ENCODE data around the gene FREM2. TPM values are rescaled to one million over a fixed set of nuclear protein-coding genes. Genes with fewer than 3 reads are reported as not detected.

The FREM2 gene
- total and polyA plus RNA-seq, 2 experiments from 2014 or later = 2.4 to 29.8 TPM

- Histone ChIP-seq H3K9me2 (ENCODE audit: insufficient read depth) (no peaks in the 10 kb centered on the region), H3K4me3 (no peak overlapping the region), H3K27me3 (ENCODE audit: insufficient read depth) (no peaks in the 10 kb centered on the region), H3K36me3 (ENCODE audit: insufficient read depth) (no peaks in the 10 kb centered on the region), H2AFZ (no peak overlapping the region), H3K79me2 (replicated peaks; ENCODE audit: insufficient read depth) (no peaks in the 10 kb centered on the region), H3K4me2 (no peak overlapping the region), H4K20me1 (replicated peaks; ENCODE audit: insufficient read depth) (no peaks in the 10 kb centered on the region), H3K4me1 (ENCODE audit: insufficient read depth) (no peaks in the 10 kb centered on the region), H3K27ac (ENCODE audit: low read depth) (no peak overlapping the region), H3F3A (replicated peaks; ENCODE audit: low read depth) (no peaks in the 10 kb centered on the region)
- peaks cover 3% of the 10 kb centered on the region for H3K27me3 Mint-ChIP-seq (ENCODE audit: insufficient read depth, low read depth, poor library complexity)
- ATAC-seq = no peak
- H3K27ac Mint-ChIP-seq = no peak overlapping the region
- peaks cover 5% of the 10 kb centered on the region; the same call in 2 of the 3 replicates for H3K4me1 Mint-ChIP-seq
- H3K4me3 Mint-ChIP-seq = no peak overlapping the region
- no peak for TF ChIP-seq CREB1 (CRISPR knock-in tag; IDR thresholded peaks at IDR 0.05; ENCODE audit: low read depth)
- TF ChIP-seq POLR2AphosphoS5 (IDR thresholded peaks at IDR 0.05; ENCODE audit: low read depth) = no peak
- TF ChIP-seq JUNB (IDR thresholded peaks at IDR 0.05; ENCODE audit: unreplicated experiment) = no peak
- TF ChIP-seq, protein P1, sequence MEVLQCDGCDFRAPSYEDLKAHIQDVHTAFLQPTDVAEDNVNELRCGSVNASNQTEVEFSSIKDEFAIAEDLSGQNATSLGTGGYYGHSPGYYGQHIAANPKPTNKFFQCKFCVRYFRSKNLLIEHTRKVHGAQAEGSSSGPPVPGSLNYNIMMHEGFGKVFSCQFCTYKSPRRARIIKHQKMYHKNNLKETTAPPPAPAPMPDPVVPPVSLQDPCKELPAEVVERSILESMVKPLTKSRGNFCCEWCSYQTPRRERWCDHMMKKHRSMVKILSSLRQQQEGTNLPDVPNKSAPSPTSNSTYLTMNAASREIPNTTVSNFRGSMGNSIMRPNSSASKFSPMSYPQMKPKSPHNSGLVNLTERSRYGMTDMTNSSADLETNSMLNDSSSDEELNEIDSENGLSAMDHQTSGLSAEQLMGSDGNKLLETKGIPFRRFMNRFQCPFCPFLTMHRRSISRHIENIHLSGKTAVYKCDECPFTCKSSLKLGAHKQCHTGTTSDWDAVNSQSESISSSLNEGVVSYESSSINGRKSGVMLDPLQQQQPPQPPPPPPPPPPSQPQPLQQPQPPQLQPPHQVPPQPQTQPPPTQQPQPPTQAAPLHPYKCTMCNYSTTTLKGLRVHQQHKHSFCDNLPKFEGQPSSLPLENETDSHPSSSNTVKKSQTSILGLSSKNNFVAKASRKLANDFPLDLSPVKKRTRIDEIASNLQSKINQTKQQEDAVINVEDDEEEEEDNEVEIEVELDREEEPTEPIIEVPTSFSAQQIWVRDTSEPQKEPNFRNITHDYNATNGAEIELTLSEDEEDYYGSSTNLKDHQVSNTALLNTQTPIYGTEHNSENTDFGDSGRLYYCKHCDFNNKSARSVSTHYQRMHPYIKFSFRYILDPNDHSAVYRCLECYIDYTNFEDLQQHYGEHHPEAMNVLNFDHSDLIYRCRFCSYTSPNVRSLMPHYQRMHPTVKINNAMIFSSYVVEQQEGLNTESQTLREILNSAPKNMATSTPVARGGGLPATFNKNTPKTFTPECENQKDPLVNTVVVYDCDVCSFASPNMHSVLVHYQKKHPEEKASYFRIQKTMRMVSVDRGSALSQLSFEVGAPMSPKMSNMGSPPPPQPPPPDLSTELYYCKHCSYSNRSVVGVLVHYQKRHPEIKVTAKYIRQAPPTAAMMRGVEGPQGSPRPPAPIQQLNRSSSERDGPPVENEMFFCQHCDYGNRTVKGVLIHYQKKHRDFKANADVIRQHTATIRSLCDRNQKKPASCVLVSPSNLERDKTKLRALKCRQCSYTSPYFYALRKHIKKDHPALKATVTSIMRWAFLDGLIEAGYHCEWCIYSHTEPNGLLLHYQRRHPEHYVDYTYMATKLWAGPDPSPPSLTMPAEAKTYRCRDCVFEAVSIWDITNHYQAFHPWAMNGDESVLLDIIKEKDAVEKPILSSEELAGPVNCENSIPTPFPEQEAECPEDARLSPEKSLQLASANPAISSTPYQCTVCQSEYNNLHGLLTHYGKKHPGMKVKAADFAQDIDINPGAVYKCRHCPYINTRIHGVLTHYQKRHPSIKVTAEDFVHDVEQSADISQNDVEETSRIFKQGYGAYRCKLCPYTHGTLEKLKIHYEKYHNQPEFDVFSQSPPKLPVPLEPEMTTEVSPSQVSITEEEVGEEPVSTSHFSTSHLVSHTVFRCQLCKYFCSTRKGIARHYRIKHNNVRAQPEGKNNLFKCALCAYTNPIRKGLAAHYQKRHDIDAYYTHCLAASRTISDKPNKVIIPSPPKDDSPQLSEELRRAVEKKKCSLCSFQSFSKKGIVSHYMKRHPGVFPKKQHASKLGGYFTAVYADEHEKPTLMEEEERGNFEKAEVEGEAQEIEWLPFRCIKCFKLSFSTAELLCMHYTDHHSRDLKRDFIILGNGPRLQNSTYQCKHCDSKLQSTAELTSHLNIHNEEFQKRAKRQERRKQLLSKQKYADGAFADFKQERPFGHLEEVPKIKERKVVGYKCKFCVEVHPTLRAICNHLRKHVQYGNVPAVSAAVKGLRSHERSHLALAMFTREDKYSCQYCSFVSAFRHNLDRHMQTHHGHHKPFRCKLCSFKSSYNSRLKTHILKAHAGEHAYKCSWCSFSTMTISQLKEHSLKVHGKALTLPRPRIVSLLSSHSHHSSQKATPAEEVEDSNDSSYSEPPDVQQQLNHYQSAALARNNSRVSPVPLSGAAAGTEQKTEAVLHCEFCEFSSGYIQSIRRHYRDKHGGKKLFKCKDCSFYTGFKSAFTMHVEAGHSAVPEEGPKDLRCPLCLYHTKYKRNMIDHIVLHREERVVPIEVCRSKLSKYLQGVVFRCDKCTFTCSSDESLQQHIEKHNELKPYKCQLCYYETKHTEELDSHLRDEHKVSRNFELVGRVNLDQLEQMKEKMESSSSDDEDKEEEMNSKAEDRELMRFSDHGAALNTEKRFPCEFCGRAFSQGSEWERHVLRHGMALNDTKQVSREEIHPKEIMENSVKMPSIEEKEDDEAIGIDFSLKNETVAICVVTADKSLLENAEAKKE (CRISPR knock-in tag; IDR thresholded peaks at IDR 0.05) = no peak
- no peak for TF ChIP-seq EZH2phosphoT487 (IDR thresholded peaks at IDR 0.05; ENCODE audit: unreplicated experiment)
- H3K9me3 Mint-ChIP-seq = no peaks in the 10 kb centered on the region
- no peak for DNase-seq (ENCODE audit: low spot score)
- no peaks in the 10 kb centered on the region for H3K36me3 Mint-ChIP-seq (ENCODE audit: low read depth)
Observed at GRCh38 chr13:38830442-38831045, 143.7 kb downstream of the FREM2 start.

DNA sequence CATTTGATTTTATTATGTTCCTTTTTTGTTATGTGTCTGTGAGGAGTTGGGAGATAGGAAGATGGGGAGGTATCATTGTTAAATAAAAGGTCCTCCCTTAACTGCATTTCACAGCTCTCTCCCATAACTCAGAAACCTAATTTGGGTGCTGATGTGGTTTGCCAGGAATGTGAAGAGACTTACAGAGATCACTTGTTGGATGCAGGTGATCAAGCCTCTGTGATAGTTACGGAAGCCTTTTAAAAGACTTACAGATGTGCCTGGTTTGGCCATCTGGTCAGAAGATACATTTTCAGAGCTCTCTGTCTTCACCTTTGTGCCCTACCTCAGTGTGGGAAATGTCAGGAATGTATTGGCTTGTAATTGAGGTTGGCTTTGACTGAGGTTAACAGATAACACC is 157.7 kb downstream of the FREM2 start:
- Histone ChIP-seq H4K20me1 (replicated peaks; ENCODE audit: insufficient read depth) (no peaks in the 10 kb centered on the region), H3K36me3 (ENCODE audit: insufficient read depth) (no peaks in the 10 kb centered on the region), H3K9me2 (ENCODE audit: insufficient read depth) (no peaks in the 10 kb centered on the region), H2AFZ (no peak overlapping the region), H3K4me1 (ENCODE audit: insufficient read depth) (no peaks in the 10 kb centered on the region), H3K4me3 (no peak overlapping the region), H3F3A (replicated peaks; ENCODE audit: low read depth) (no peaks in the 10 kb centered on the region), H3K27ac (ENCODE audit: low read depth) (no peak overlapping the region), H3K4me2 (no peak overlapping the region), H3K79me2 (replicated peaks; ENCODE audit: insufficient read depth) (no peaks in the 10 kb centered on the region), H3K27me3 (ENCODE audit: insufficient read depth) (no peaks in the 10 kb centered on the region)
- no peak overlapping the region for H3K27ac Mint-ChIP-seq
- no peak for DNase-seq (ENCODE audit: low spot score)
- ATAC-seq = peak; percentile 27; the same call in 1 of the 3 replicates
- H3K4me1 Mint-ChIP-seq = peaks cover 9% of the 10 kb centered on the region
- peaks cover 5% of the 10 kb centered on the region for H3K27me3 Mint-ChIP-seq (ENCODE audit: insufficient read depth, low read depth, poor library complexity)
- no peaks in the 10 kb centered on the region; the same call in 2 of the 3 replicates for H3K9me3 Mint-ChIP-seq
- H3K36me3 Mint-ChIP-seq (ENCODE audit: low read depth) = peaks cover 10% of the 10 kb centered on the region; the same call in 1 of the 3 replicates
- H3K4me3 Mint-ChIP-seq = no peak overlapping the region
- TF ChIP-seq CREB1 (CRISPR knock-in tag; IDR thresholded peaks at IDR 0.05; ENCODE audit: low read depth) = no peak
- TF ChIP-seq ZNF331 (CRISPR knock-in tag; IDR thresholded peaks at IDR 0.05; ENCODE audit: low read depth) = no peak
- TF ChIP-seq JUNB (IDR thresholded peaks at IDR 0.05; ENCODE audit: unreplicated experiment) = no peak
- no peak for TF ChIP-seq EZH2phosphoT487 (IDR thresholded peaks at IDR 0.05; ENCODE audit: unreplicated experiment)
- TF ChIP-seq EZH2 (IDR thresholded peaks at IDR 0.05; ENCODE audit: low read depth, unreplicated experiment) = no peak
- TF ChIP-seq NANOG (IDR thresholded peaks at IDR 0.05; ENCODE audit: borderline replicate concordance) = no peak
- no peak for TF ChIP-seq STAT1 (IDR thresholded peaks at IDR 0.05; ENCODE audit: unreplicated experiment)

Data from GM23338 (cell line).